Measurements from ENCODE around the gene TLR9.

- TF ChIP-seq, protein P1, sequence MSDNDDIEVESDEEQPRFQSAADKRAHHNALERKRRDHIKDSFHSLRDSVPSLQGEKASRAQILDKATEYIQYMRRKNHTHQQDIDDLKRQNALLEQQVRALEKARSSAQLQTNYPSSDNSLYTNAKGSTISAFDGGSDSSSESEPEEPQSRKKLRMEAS (IDR thresholded peaks at IDR 0.05): no peak
- TF ChIP-seq RAD21 (IDR thresholded peaks at IDR 0.05; ENCODE audit: low read depth) (no peak), CREB1 (IDR thresholded peaks at IDR 0.05; ENCODE audit: low read depth) (no peak), EP300 (IDR thresholded peaks at IDR 0.05; ENCODE audit: borderline replicate concordance) (no peak), FOXM1 (IDR thresholded peaks at IDR 0.05; ENCODE audit: borderline replicate concordance, low read depth) (no peak), NFIC (IDR thresholded peaks at IDR 0.05) (no peak), TAF1 (IDR thresholded peaks at IDR 0.05; ENCODE audit: low read depth) (no peak), TEAD4 (IDR thresholded peaks at IDR 0.05) (no peak), TCF12 (IDR thresholded peaks at IDR 0.05; ENCODE audit: low read depth) (no peak), YY1 (IDR thresholded peaks at IDR 0.05; ENCODE audit: low read depth) (no peak)
- TF ChIP-seq, protein P2, sequence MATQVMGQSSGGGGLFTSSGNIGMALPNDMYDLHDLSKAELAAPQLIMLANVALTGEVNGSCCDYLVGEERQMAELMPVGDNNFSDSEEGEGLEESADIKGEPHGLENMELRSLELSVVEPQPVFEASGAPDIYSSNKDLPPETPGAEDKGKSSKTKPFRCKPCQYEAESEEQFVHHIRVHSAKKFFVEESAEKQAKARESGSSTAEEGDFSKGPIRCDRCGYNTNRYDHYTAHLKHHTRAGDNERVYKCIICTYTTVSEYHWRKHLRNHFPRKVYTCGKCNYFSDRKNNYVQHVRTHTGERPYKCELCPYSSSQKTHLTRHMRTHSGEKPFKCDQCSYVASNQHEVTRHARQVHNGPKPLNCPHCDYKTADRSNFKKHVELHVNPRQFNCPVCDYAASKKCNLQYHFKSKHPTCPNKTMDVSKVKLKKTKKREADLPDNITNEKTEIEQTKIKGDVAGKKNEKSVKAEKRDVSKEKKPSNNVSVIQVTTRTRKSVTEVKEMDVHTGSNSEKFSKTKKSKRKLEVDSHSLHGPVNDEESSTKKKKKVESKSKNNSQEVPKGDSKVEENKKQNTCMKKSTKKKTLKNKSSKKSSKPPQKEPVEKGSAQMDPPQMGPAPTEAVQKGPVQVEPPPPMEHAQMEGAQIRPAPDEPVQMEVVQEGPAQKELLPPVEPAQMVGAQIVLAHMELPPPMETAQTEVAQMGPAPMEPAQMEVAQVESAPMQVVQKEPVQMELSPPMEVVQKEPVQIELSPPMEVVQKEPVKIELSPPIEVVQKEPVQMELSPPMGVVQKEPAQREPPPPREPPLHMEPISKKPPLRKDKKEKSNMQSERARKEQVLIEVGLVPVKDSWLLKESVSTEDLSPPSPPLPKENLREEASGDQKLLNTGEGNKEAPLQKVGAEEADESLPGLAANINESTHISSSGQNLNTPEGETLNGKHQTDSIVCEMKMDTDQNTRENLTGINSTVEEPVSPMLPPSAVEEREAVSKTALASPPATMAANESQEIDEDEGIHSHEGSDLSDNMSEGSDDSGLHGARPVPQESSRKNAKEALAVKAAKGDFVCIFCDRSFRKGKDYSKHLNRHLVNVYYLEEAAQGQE (IDR thresholded peaks at IDR 0.05; ENCODE audit: low read depth): no peak
- TF ChIP-seq, protein P3, sequence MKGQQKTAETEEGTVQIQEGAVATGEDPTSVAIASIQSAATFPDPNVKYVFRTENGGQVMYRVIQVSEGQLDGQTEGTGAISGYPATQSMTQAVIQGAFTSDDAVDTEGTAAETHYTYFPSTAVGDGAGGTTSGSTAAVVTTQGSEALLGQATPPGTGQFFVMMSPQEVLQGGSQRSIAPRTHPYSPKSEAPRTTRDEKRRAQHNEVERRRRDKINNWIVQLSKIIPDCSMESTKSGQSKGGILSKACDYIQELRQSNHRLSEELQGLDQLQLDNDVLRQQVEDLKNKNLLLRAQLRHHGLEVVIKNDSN (IDR thresholded peaks at IDR 0.05): no peak
Observed at GRCh38 chr3:52213901-52214300, 11.5 kb downstream of the TLR9 start.

Data from Ishikawa (cell line).